ENCODE data around the gene MDGA2. TPM values are rescaled to one million over a fixed set of nuclear protein-coding genes. Genes with fewer than 3 reads are reported as not detected.

The MDGA2 gene
- total and polyA plus RNA-seq, 2 of the 4 experiments (the other 2 are of a cell fraction): 0.02 TPM; not detected in 1

DNA sequence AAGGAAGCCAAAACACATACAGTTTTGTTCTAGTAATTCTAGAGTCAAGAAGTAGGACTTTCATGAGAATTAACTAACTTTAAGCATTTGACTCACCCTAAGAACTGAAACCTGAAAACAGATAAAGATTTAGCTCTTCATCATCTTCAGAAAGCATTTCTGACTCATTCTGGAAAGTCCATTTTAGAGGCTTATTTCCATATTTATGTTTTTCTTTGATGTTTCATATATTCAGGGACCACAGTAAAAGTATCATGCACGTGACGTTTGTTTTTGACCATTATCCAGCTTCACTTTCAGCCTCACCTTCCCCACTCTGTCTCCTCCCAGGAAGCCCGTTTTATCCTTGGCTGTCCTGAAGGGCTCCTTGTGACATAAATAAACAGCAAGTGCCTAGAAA is 79.2 kb downstream of the MDGA2 start:
- Histone ChIP-seq H3K9me1 (ENCODE audit: insufficient read depth, low read length) (no peaks in the 10 kb centered on the region), H3K36me3 (ENCODE audit: control insufficient read depth, insufficient read depth, low read length) (no peaks in the 10 kb centered on the region), H2AK9ac (replicated peaks; ENCODE audit: low read depth, low read length, poor library complexity) (no peak overlapping the region), H3K4me1 (ENCODE audit: control insufficient read depth, insufficient read depth, low read length) (no peaks in the 10 kb centered on the region), H3K9ac (ENCODE audit: low read depth, low read length) (no peak overlapping the region), H3K4me2 (ENCODE audit: low read depth, low read length) (no peak overlapping the region), H2AFZ (replicated peaks; ENCODE audit: low read length, poor library complexity) (no peak overlapping the region), H3K18ac (ENCODE audit: low read depth, low read length) (no peak overlapping the region), H3K56ac (ENCODE audit: extremely low read depth, insufficient read depth, low read length) (no peak overlapping the region), H4K20me1 (ENCODE audit: insufficient read depth, low read length) (no peaks in the 10 kb centered on the region), H2AK5ac (ENCODE audit: low read depth, low read length) (no peak overlapping the region), H3K27me3 (ENCODE audit: control insufficient read depth, insufficient read depth, low read length) (no peaks in the 10 kb centered on the region), H3K79me1 (ENCODE audit: low read depth in 1 of 2, low read length in 2 of 2) (no peaks in the 10 kb centered on the region), H2BK120ac (ENCODE audit: low read depth, low read length) (no peak overlapping the region), H2BK5ac (ENCODE audit: low read depth, low read length, poor library complexity, severe bottlenecking) (no peak overlapping the region), H3K4me3 (ENCODE audit: insufficient read depth, low read depth, low read length) (no peak overlapping the region), H3K4ac (ENCODE audit: low read depth, low read length) (no peak overlapping the region), H4K91ac (ENCODE audit: insufficient read depth, low read depth, low read length) (no peak overlapping the region), H2BK20ac (ENCODE audit: low read depth, low read length) (no peak overlapping the region), H4K5ac (ENCODE audit: low read depth, low read length) (no peak overlapping the region), H4K8ac (ENCODE audit: low read depth in 2 of 2, low read length in 2 of 2) (no peak overlapping the region), H3K23ac (ENCODE audit: low read depth, low read length) (no peak overlapping the region), H2BK15ac (ENCODE audit: low read depth, low read length) (no peak overlapping the region), H3K14ac (replicated peaks; ENCODE audit: low read depth, low read length) (no peak overlapping the region), H3K9me3 (ENCODE audit: control insufficient read depth, insufficient read depth, low read length) (peaks cover 3% of the 10 kb centered on the region; the same call in 1 of the 2 replicates), H3K27ac (ENCODE audit: insufficient read depth, low read length) (no peak overlapping the region)
- DNase-seq: no peak
- WGBS, 2 experiments (ENCODE audit: extremely low coverage in 2 of 2, insufficient read length in 1 of 2): 46% methylated on average over 3 of the region's 3 CpGs; no CpG with 5 or more reads in 1 of the 2 experiments
- no TSS peak for BruUV-seq (replicated peaks)
- CTCF ChIA-PET: no interaction called here
- dilution Hi-C loops (cut with HindIII; ENCODE audit: low sequenced_read_pairs, unreplicated experiment) (no loop called here), intact Hi-C loops (cut with micrococcal nuclease) (no loop called here), in situ Hi-C loops (cut with MboI; ENCODE audit: low sequenced_read_pairs) (no loop called here)
- ATAC-seq (ENCODE audit: low read depth): no peak
- TF ChIP-seq, protein P1, sequence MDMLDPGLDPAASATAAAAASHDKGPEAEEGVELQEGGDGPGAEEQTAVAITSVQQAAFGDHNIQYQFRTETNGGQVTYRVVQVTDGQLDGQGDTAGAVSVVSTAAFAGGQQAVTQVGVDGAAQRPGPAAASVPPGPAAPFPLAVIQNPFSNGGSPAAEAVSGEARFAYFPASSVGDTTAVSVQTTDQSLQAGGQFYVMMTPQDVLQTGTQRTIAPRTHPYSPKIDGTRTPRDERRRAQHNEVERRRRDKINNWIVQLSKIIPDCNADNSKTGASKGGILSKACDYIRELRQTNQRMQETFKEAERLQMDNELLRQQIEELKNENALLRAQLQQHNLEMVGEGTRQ (IDR thresholded peaks at IDR 0.05; ENCODE audit: low read depth, low read length): no peak
- TF ChIP-seq RAD21 (IDR thresholded peaks at IDR 0.05; ENCODE audit: low read length) (no peak), SMC3 (IDR thresholded peaks at IDR 0.05; ENCODE audit: low read depth, low read length) (no peak), RCOR1 (IDR thresholded peaks at IDR 0.05; ENCODE audit: insufficient replicate concordance, low read length) (no peak), RFX5 (IDR thresholded peaks at IDR 0.05; ENCODE audit: low read depth, low read length) (no peak), NFE2L2 (IDR thresholded peaks at IDR 0.05; ENCODE audit: low read depth, low read length) (no peak), MXI1 (IDR thresholded peaks at IDR 0.05; ENCODE audit: borderline replicate concordance, low read depth, low read length) (no peak)
- TF ChIP-seq, protein P2, sequence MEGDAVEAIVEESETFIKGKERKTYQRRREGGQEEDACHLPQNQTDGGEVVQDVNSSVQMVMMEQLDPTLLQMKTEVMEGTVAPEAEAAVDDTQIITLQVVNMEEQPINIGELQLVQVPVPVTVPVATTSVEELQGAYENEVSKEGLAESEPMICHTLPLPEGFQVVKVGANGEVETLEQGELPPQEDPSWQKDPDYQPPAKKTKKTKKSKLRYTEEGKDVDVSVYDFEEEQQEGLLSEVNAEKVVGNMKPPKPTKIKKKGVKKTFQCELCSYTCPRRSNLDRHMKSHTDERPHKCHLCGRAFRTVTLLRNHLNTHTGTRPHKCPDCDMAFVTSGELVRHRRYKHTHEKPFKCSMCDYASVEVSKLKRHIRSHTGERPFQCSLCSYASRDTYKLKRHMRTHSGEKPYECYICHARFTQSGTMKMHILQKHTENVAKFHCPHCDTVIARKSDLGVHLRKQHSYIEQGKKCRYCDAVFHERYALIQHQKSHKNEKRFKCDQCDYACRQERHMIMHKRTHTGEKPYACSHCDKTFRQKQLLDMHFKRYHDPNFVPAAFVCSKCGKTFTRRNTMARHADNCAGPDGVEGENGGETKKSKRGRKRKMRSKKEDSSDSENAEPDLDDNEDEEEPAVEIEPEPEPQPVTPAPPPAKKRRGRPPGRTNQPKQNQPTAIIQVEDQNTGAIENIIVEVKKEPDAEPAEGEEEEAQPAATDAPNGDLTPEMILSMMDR (conservative IDR thresholded peaks at IDR 0.05; ENCODE audit: low read depth, low read length): no peak
- POLR2A ChIA-PET (ENCODE audit: unreplicated experiment): no interaction called here

All from IMR-90 (cell line).